ENCODE data around the gene RUFY2. TPM values are rescaled to one million over a fixed set of nuclear protein-coding genes. Genes with fewer than 3 reads are reported as not detected.

Gene RUFY2
- total and polyA plus RNA-seq, 3 donors from 2014 or later, result 6.1 to 31.3 (median 19.8) TPM

GRCh38 chr10:68365611-68366010 lies 41.5 kb downstream of the RUFY2 start:
- Histone ChIP-seq H3K27ac (no peak overlapping the region), H3K27me3 (no peaks in the 10 kb centered on the region), H3K4me1 (no peaks in the 10 kb centered on the region), H3K9me3 (no peaks in the 10 kb centered on the region), H3K4me3 (no peak overlapping the region), H3K36me3 (ENCODE audit: low read depth, missing control alignments) (no peaks in the 10 kb centered on the region)
- intact Hi-C loops (cut with DNase I; ENCODE audit: low total_unique reads), result no loop called here
- 83 to 87% methylated on average over 2 of the region's 2 CpGs for WGBS, 2 donors
- no peak for DNase-seq
- TF ChIP-seq CTCF (IDR thresholded peaks at IDR 0.05) (no peak), POLR2A (IDR thresholded peaks at IDR 0.05) (no peak)

GRCh38 chr10:68364101-68364886 lies 42.8 kb downstream of the RUFY2 start:
- H3K27ac ChIP-seq, result no peak overlapping the region
- H3K36me3 ChIP-seq (ENCODE audit: low read depth, missing control alignments), result no peaks in the 10 kb centered on the region
- no peaks in the 10 kb centered on the region for H3K27me3 ChIP-seq
- no peaks in the 10 kb centered on the region for H3K4me1 ChIP-seq
- H3K9me3 ChIP-seq, result no peaks in the 10 kb centered on the region
- no peak overlapping the region for H3K4me3 ChIP-seq
- no peak for DNase-seq
- intact Hi-C loops (cut with DNase I; ENCODE audit: low total_unique reads), result no loop called here
- TF ChIP-seq CTCF (IDR thresholded peaks at IDR 0.05) (no peak), POLR2A (IDR thresholded peaks at IDR 0.05) (no peak)
- WGBS, 2 donors, result 84 to 94% methylated on average over 3 of the region's 3 CpGs

GRCh38 chr10:68362590-68362989 lies 44.5 kb downstream of the RUFY2 start:
- H3K4me1 ChIP-seq, result no peaks in the 10 kb centered on the region
- no peaks in the 10 kb centered on the region for H3K36me3 ChIP-seq (ENCODE audit: low read depth, missing control alignments)
- no peaks in the 10 kb centered on the region for H3K9me3 ChIP-seq
- intact Hi-C loops (cut with DNase I; ENCODE audit: low total_unique reads), result no loop called here
- no peaks in the 10 kb centered on the region for H3K27me3 ChIP-seq
- 90 to 93% methylated on average over 3 of the region's 3 CpGs for whole genome bisulfite sequencing, 2 donors
- no peak for DNase-seq
- TF ChIP-seq CTCF (IDR thresholded peaks at IDR 0.05) (no peak), POLR2A (IDR thresholded peaks at IDR 0.05) (no peak)
- H3K27ac ChIP-seq, result no peak overlapping the region
- no peak overlapping the region for H3K4me3 ChIP-seq

GRCh38 chr10:68359189-68359588 lies 47.9 kb downstream of the RUFY2 start:
- H3K36me3 ChIP-seq (ENCODE audit: low read depth, missing control alignments), result no peaks in the 10 kb centered on the region
- H3K4me1 ChIP-seq, result no peaks in the 10 kb centered on the region
- WGBS, 2 donors, result 89 to 93% methylated on average over 6 of the region's 6 CpGs
- H3K9me3 ChIP-seq, result no peaks in the 10 kb centered on the region
- no peaks in the 10 kb centered on the region for H3K27me3 ChIP-seq
- no peak for DNase-seq
- no peak overlapping the region for H3K27ac ChIP-seq
- no peak for TF ChIP-seq CTCF (IDR thresholded peaks at IDR 0.05)
- no peak for TF ChIP-seq POLR2A (IDR thresholded peaks at IDR 0.05)
- no peak overlapping the region for H3K4me3 ChIP-seq
- intact Hi-C loops (cut with DNase I; ENCODE audit: low total_unique reads), result no loop called here

GRCh38 chr10:68353537-68353936 lies 53.5 kb downstream of the RUFY2 start:
- H3K4me1 ChIP-seq, result no peaks in the 10 kb centered on the region
- intact Hi-C loops (cut with DNase I; ENCODE audit: low total_unique reads), result no loop called here
- no peak overlapping the region for H3K4me3 ChIP-seq
- no peaks in the 10 kb centered on the region for H3K27me3 ChIP-seq
- no peak for DNase-seq
- 87 to 100% methylated on average over 2 of the region's 2 CpGs for WGBS, 2 donors
- H3K36me3 ChIP-seq (ENCODE audit: low read depth, missing control alignments), result no peaks in the 10 kb centered on the region
- H3K27ac ChIP-seq, result no peak overlapping the region
- TF ChIP-seq POLR2A (IDR thresholded peaks at IDR 0.05) (no peak), CTCF (IDR thresholded peaks at IDR 0.05) (no peak)
- no peaks in the 10 kb centered on the region for H3K9me3 ChIP-seq
